Fibroblast of lung (primary cell): Measurements from ENCODE around the gene MEX3A. TPM values are rescaled to one million over a fixed set of nuclear protein-coding genes. Genes with fewer than 3 reads are reported as not detected.

Source experiments
- DNase-seq, 2 donors: peaks; one replicate each; pipeline versions ENCODE4 v3.0.0 to v3.0.0-alpha.2; 2010; ENCODE audit warnings: low read depth in 2 of 2
- H2AFZ ChIP-seq: 2 replicates; pipeline ENCODE4 v1.5.1; 2012; ENCODE audit warnings: low read length, control low read depth, inconsistent platforms
- H3K27ac ChIP-seq: 2 replicates; pipeline ENCODE4 v1.5.1; 2011; ENCODE audit warnings: low read length, control low read depth; ENCODE audit not compliant: insufficient read depth
- H3K27me3 ChIP-seq: 2 replicates; pipeline ENCODE4 v1.5.1; 2011; ENCODE audit warnings: mild to moderate bottlenecking, low read length; ENCODE audit not compliant: control insufficient read depth, insufficient read depth
- H3K36me3 ChIP-seq: 2 replicates; pipeline ENCODE4 v1.5.1; 2011; ENCODE audit warnings: low read length; ENCODE audit not compliant: control insufficient read depth, insufficient read depth
- H3K4me1 ChIP-seq: 2 replicates; pipeline ENCODE4 v1.5.1; 2011; ENCODE audit warnings: low read length; ENCODE audit not compliant: control insufficient read depth, insufficient read depth; ENCODE audit errors: extremely low read depth
- H3K4me2 ChIP-seq: 2 replicates; pipeline ENCODE4 v1.5.1; 2011; ENCODE audit warnings: low read length, control low read depth; ENCODE audit not compliant: insufficient read depth; ENCODE audit errors: extremely low read depth
- H3K4me3 ChIP-seq, 4 experiments: fragments of 200-600 bp in 1 of 4; sonication (generic) in 1 of 4; replicated peaks in 1 of 4; 2 replicates each; pipeline ENCODE4 v1.5.1; 2011 to 2016; ENCODE audit warnings: low read length in 4 of 4, low read depth in 3 of 4, mild to moderate bottlenecking in 3 of 4, control low read depth in 2 of 4, inconsistent platforms in 1 of 4, mixed read lengths in 1 of 4; ENCODE audit not compliant: insufficient read depth in 1 of 4; ENCODE audit errors: control extremely low read depth in 1 of 4
- H3K79me2 ChIP-seq: 2 replicates; pipeline ENCODE4 v1.5.1; 2012; ENCODE audit warnings: mild to moderate bottlenecking, low read length, inconsistent platforms; ENCODE audit not compliant: control insufficient read depth, insufficient read depth
- H3K9ac ChIP-seq: 2 replicates; pipeline ENCODE4 v1.5.1; 2011; ENCODE audit warnings: mild to moderate bottlenecking, low read length, control low read depth; ENCODE audit not compliant: insufficient read depth
- H3K9me3 ChIP-seq: 2 replicates; pipeline ENCODE4 v1.5.1; 2012; ENCODE audit warnings: low read depth, low read length; ENCODE audit not compliant: control insufficient read depth, insufficient read depth
- H4K20me1 ChIP-seq: 2 replicates; pipeline ENCODE4 v1.5.1; 2011; ENCODE audit warnings: low read length; ENCODE audit not compliant: control insufficient read depth, insufficient read depth; ENCODE audit errors: extremely low read depth
- EZH2 ChIP-seq: IDR thresholded peaks from 2 replicates; pipeline ENCODE4 v1.5.1; 2012; ENCODE audit warnings: low read length, control low read depth, mild to moderate bottlenecking; ENCODE audit errors: missing control alignments
- polyA plus RNA-seq, 2 donors: library from polyadenylated mRNA; depleted of rRNA in 1 of 2; stranded (reverse) in 1 of 2; unstranded in 1 of 2; fragments of >200 nt; gene quantifications; 2 replicates each; pipeline ENCODE4 v1.2.1, GENCODE V29; 2011 to 2012; ENCODE audit warnings: missing spikeins in 1 of 2
- total RNA-seq: library from RNA; depleted of rRNA; stranded (reverse); fragments of >200 nt; gene quantifications from 2 replicates; pipeline ENCODE4 v1.2.1, GENCODE V29; 2014
- TF ChIP-seq, protein P1 (sequence below), 2 donors: IDR thresholded peaks in 1 of 2; conservative IDR thresholded peaks in 1 of 2; 1 replicate in 1 of 2; 2 replicates in 1 of 2; pipeline ENCODE4 v1.5.1; 2011 to 2012; ENCODE audit warnings: low read length in 2 of 2, control low read depth in 1 of 2, inconsistent platforms in 1 of 2, low read depth in 1 of 2, mild to moderate bottlenecking in 1 of 2

Gene MEX3A
- total and polyA plus RNA-seq, 2 donors (not counting 1 experiment from before 2014, with no cell fraction given) = 0.96 to 1.7 TPM

DNA sequence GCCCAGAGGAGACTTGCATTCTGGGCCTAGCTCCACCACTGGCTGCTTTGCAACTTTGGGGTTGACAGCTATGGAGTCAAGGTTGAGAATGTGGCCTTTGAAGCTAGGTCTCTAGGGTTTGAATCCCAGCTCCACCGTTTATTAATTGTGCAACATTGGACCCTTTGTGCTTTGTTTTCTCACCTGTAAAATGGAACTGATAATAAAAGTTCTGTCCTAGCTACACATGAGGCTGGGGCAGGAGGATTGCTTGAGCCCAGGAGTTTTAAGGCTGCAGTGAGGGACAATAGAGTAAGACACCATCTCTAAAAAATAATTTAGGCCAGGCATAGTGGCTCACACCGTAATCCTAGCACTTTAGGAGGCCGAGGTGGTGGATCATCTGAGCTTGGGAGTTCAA lies 17.0 kb upstream of the MEX3A start:
- no peak for DNase-seq
- H3K79me2 ChIP-seq = peaks cover 4% of the 10 kb centered on the region
- H3K36me3 ChIP-seq = no peaks in the 10 kb centered on the region
- peaks cover 33% of the 10 kb centered on the region for H3K4me1 ChIP-seq
- no peak overlapping the region for H3K4me3 ChIP-seq
- no peaks in the 10 kb centered on the region for H4K20me1 ChIP-seq
- no peak overlapping the region for H3K4me2 ChIP-seq
- H3K27me3 ChIP-seq = no peaks in the 10 kb centered on the region
- no peak for TF ChIP-seq EZH2
- TF ChIP-seq, protein P1, sequence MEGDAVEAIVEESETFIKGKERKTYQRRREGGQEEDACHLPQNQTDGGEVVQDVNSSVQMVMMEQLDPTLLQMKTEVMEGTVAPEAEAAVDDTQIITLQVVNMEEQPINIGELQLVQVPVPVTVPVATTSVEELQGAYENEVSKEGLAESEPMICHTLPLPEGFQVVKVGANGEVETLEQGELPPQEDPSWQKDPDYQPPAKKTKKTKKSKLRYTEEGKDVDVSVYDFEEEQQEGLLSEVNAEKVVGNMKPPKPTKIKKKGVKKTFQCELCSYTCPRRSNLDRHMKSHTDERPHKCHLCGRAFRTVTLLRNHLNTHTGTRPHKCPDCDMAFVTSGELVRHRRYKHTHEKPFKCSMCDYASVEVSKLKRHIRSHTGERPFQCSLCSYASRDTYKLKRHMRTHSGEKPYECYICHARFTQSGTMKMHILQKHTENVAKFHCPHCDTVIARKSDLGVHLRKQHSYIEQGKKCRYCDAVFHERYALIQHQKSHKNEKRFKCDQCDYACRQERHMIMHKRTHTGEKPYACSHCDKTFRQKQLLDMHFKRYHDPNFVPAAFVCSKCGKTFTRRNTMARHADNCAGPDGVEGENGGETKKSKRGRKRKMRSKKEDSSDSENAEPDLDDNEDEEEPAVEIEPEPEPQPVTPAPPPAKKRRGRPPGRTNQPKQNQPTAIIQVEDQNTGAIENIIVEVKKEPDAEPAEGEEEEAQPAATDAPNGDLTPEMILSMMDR (conservative IDR thresholded peaks at IDR 0.05 in 1 of 2, IDR thresholded peaks at IDR 0.05 in 1 of 2; ENCODE audit: low read depth in 1 of 2, low read length in 2 of 2) = no peak
- no peak overlapping the region for H3K9ac ChIP-seq
- no peaks in the 10 kb centered on the region for H3K9me3 ChIP-seq
- H3K27ac ChIP-seq = no peak overlapping the region
- no peak overlapping the region for H2AFZ ChIP-seq

DNA sequence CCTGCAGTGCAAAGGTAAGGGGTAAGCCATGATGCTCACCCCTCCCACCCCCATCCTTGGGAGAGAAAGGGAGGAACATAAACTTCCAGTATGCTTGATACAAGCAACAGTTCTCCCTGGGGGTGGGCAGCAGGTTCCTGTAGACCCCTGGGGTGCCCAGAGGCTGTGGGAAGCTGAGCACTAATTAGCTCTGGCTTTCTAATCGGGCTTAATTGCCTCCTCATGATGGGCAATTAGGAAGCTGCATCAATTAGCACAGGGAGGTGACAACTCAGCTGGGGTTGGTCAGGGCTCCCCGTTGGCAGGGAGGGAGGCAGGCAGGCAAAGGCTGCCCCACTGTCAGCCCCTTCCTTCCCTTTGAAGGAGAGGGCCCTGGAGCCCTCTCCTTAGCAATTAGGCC lies 16.5 kb upstream of the MEX3A start:
- H3K4me1 ChIP-seq = peaks cover 30% of the 10 kb centered on the region
- no peak overlapping the region for H3K4me3 ChIP-seq
- H3K27ac ChIP-seq = no peak overlapping the region
- no peaks in the 10 kb centered on the region for H3K36me3 ChIP-seq
- no peaks in the 10 kb centered on the region for H4K20me1 ChIP-seq
- no peak overlapping the region for H3K4me2 ChIP-seq
- H3K27me3 ChIP-seq = no peaks in the 10 kb centered on the region
- H3K79me2 ChIP-seq = peaks cover 2% of the 10 kb centered on the region
- H3K9me3 ChIP-seq = no peaks in the 10 kb centered on the region
- TF ChIP-seq, protein P1 (conservative IDR thresholded peaks at IDR 0.05 in 1 of 2, IDR thresholded peaks at IDR 0.05 in 1 of 2; ENCODE audit: low read depth in 1 of 2, low read length in 2 of 2) = no peak
- TF ChIP-seq EZH2 = no peak
- DNase-seq = no peak
- no peak overlapping the region for H3K9ac ChIP-seq
- no peak overlapping the region for H2AFZ ChIP-seq

DNA sequence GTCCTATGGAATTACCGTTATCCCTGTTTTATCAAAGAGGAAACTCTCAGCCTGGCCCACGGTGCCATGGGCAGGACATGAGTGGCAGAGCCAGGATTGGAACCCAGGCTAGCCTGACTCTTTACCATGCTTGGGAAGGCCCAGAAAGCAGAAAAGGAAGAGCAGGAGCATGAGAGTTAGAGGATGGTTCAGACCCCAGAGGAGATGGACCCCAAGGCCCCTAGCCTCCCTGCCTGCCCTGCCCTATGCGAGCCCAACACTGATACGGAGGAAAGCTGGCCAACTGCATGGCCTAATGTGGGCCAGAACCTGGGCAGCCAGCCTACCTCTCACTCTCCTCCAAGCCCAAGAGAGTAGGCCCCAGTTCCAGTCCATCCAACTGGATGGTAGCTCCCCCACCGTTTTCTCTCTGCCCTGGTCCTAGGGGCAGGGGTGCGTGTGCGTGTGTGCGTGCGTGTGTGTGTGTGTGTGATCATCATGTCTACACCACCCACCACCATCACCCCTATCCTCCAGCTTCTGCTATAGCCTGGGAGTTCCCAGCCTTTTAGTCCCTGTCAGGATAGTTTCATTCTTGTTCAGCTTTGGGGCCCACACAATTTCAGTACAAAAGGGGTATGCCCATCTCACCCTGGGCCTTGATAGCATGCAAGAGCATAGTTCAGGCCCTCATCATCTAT lies 15.4 kb upstream of the MEX3A start:
- no peak for TF ChIP-seq EZH2
- TF ChIP-seq, protein P1 (conservative IDR thresholded peaks at IDR 0.05 in 1 of 2, IDR thresholded peaks at IDR 0.05 in 1 of 2; ENCODE audit: low read depth in 1 of 2, low read length in 2 of 2) = no peak
- H2AFZ ChIP-seq = no peak overlapping the region
- no peak overlapping the region for H3K27ac ChIP-seq
- H3K4me1 ChIP-seq = peaks cover 19% of the 10 kb centered on the region
- no peak overlapping the region for H3K9ac ChIP-seq
- peaks cover 2% of the 10 kb centered on the region for H3K79me2 ChIP-seq
- DNase-seq = no peak
- no peaks in the 10 kb centered on the region for H3K9me3 ChIP-seq
- no peak overlapping the region for H3K4me3 ChIP-seq
- no peaks in the 10 kb centered on the region for H4K20me1 ChIP-seq
- no peak overlapping the region for H3K4me2 ChIP-seq
- H3K27me3 ChIP-seq = no peaks in the 10 kb centered on the region
- no peaks in the 10 kb centered on the region for H3K36me3 ChIP-seq
